Ectodermal cell (in vitro differentiated cells): Measurements from ENCODE around the gene GRM7.
"Not testable (repeated sequence)": the region's sequence is repeated elsewhere in the genome, so short reads cannot be mapped to it uniquely, and the experiment has no call there.

Source experiments
- H3K27ac ChIP-seq: 2 replicates; pipeline ENCODE4 v1.7.0; 2013; ENCODE audit warnings: mild to moderate bottlenecking, low read depth, low read length; ENCODE audit not compliant: insufficient read depth, poor library complexity, severe bottlenecking
- H3K27me3 ChIP-seq: 2 replicates; pipeline ENCODE4 v1.7.0; 2013; ENCODE audit warnings: mild to moderate bottlenecking, low read length; ENCODE audit not compliant: insufficient read depth, control insufficient read depth, poor library complexity, severe bottlenecking
- H3K36me3 ChIP-seq: one replicate; pipeline ENCODE4 v1.7.0; 2013; ENCODE audit warnings: low read length; ENCODE audit not compliant: control insufficient read depth, insufficient read depth
- H3K4me1 ChIP-seq: one replicate; pipeline ENCODE4 v1.7.0; 2013; ENCODE audit warnings: low read length; ENCODE audit not compliant: control insufficient read depth, insufficient read depth
- H3K4me3 ChIP-seq: 2 replicates; pipeline ENCODE4 v1.7.0; 2013; ENCODE audit warnings: low read depth, low read length, control low read depth; ENCODE audit not compliant: insufficient read depth
- H3K9me3 ChIP-seq: 2 replicates; pipeline ENCODE4 v1.7.0; 2013; ENCODE audit warnings: mild to moderate bottlenecking, low read length, moderate library complexity; ENCODE audit not compliant: control insufficient read depth
- WGBS, 2 experiments: methylation state at CpG; one replicate each; pipeline ENCODE4 v1.1.7; 2013; ENCODE audit warnings: missing lambda C conversion rate in 2 of 2; 5-methylcytosine and 5-hydroxymethylcytosine counted together

The GRM7 gene

DNA sequence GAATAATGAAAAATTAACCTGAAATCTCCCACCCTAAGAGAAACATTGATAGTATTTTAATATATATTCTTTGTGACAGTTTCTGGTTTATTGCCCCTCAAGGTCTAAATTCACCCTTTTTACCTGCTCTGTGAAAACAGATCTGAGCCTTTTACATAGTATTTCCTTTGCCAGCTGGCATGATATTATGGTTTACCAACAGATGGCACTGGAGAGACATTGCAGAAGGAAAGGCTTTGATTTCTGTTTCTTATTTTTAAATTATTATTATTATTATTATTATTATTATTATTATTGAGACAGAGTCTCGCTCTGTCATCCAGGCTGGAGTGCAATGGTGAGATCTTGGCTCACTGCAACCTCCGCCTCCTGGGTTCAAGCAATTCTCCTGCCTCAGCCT is 74.5 kb downstream of the GRM7 start:
- not testable (repeated sequence) for H3K27ac ChIP-seq, H3K4me3 ChIP-seq, H3K36me3 ChIP-seq, H3K9me3 ChIP-seq, H3K4me1 ChIP-seq, H3K27me3 ChIP-seq
- WGBS, 2 experiments = 78 to 95% methylated on average over 2 of the region's 2 CpGs

DNA sequence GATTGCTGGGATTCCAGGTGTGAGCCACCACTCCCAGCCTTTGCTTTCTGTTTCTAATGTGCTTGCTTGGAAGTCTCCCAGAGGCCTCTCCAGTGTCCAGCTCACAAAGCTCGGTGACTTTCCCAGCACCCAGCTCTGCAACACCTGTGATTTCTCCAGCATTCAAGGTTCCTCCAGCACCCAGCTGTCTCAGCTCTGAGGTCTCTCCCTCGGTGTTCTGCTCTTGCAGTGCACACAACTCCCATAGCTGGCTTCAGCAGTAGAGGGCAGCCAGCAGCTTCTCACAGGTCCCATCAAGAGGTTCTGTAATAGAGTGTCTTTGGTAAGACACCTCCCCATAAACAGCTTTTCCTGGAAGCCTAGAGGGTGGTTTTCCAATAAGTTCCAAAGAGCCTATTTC is 75.1 kb downstream of the GRM7 start:
- no peaks in the 10 kb centered on the region for H3K9me3 ChIP-seq
- H3K4me1 ChIP-seq = no peaks in the 10 kb centered on the region
- no peak overlapping the region for H3K4me3 ChIP-seq
- WGBS, 2 experiments = 92% methylated on average over 2 of the region's 2 CpGs
- H3K27ac ChIP-seq = no peak overlapping the region
- H3K27me3 ChIP-seq = no peaks in the 10 kb centered on the region
- H3K36me3 ChIP-seq = no peaks in the 10 kb centered on the region

DNA sequence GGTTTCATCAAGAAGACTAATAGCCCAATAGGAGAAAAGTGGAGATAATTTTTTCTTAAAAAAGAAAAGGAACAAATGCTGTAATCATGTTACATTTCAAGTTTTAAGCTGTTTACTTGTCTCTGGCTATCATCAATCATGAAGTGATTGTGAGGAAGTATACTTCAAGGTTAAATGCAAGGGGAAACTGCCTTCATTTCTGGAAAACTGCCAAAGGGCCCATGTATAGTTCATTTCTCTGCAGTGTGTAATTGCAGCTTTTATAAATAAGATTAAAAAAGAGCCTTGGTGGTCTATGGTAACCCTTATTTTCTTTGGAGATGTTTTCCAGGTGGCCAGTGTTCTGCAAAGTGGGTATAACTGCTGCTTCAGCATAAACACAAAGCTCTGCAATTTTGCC is 101.9 kb downstream of the GRM7 start:
- Histone ChIP-seq H3K27me3 (no peaks in the 10 kb centered on the region), H3K27ac (no peak overlapping the region), H3K4me1 (peaks cover 10% of the 10 kb centered on the region), H3K36me3 (no peaks in the 10 kb centered on the region), H3K4me3 (no peak overlapping the region), H3K9me3 (no peaks in the 10 kb centered on the region)

DNA sequence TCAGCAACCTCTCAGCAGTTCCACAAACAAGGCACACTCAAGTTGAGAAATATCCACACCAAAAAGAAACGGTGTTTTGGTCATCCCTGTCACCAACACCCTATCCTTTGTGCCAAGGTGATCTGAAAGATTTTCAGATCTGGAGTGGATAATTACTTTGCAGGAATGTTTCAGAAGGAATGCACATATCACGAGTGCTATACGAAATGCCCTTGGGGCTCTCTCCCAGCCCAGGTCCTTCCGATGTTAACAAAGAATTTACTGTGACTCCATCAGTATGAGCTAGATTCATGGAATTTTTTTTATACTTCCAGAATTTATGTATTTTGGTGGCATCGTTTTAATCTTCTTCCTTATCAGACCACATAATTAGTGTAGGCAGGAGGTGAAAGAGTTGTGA is 105.0 kb downstream of the GRM7 start:
- H3K36me3 ChIP-seq = no peaks in the 10 kb centered on the region
- no peak overlapping the region for H3K4me3 ChIP-seq
- WGBS, 2 experiments = 92 to 93% methylated on average over 4 to 5 of the region's 5 CpGs
- no peaks in the 10 kb centered on the region for H3K27me3 ChIP-seq
- H3K27ac ChIP-seq = no peak overlapping the region
- no peaks in the 10 kb centered on the region for H3K9me3 ChIP-seq
- peaks cover 10% of the 10 kb centered on the region for H3K4me1 ChIP-seq

DNA sequence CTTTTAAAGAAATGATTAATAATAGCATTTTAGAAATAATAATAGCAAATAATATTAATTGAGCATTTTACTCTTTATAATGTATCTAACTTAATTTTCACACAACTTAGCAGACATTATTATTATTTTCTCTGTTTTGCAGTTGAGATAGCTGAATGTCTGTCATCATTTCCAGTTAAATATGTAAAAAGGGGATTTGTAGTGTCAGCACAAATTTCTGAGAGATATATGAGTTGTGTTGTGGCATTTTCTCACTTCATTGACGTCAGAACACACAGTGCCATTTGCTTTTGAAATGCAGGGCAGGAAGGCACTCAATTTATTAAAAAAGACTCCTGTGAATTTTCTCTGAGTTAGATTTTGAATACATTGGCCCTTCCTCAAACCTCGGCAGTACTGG is 111.0 kb downstream of the GRM7 start:
- Histone ChIP-seq H3K4me1 (no peaks in the 10 kb centered on the region), H3K27ac (no peak overlapping the region), H3K27me3 (no peaks in the 10 kb centered on the region), H3K36me3 (no peaks in the 10 kb centered on the region), H3K4me3 (no peak overlapping the region), H3K9me3 (no peaks in the 10 kb centered on the region)
- WGBS, 2 experiments = 83 to 94% methylated on average over 2 of the region's 2 CpGs

DNA sequence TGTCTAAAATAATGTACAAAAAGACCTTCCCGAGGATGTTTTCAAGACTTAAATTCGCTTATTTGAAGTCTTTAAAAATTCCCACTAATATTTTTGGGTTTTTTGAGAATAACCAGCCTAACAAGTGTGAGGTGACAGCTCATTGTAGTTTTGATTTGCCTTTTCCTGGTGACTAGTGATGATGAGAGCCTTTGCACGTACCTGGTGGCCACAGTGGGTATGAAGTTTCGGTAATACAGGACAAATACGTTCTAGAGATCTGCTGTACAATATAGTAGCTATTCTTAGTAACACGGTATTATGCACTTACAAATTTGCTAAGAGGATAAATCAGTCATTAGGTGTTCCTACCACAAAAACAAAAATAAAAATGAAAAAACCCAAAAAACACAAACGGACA is 124.9 kb downstream of the GRM7 start:
- Histone ChIP-seq H3K4me1 (peaks cover 12% of the 10 kb centered on the region), H3K9me3 (no peaks in the 10 kb centered on the region), H3K27ac (no peak overlapping the region), H3K27me3 (no peaks in the 10 kb centered on the region), H3K36me3 (no peaks in the 10 kb centered on the region), H3K4me3 (no peak overlapping the region)
- WGBS, 2 experiments = 93 to 97% methylated on average over 6 to 7 of the region's 7 CpGs

DNA sequence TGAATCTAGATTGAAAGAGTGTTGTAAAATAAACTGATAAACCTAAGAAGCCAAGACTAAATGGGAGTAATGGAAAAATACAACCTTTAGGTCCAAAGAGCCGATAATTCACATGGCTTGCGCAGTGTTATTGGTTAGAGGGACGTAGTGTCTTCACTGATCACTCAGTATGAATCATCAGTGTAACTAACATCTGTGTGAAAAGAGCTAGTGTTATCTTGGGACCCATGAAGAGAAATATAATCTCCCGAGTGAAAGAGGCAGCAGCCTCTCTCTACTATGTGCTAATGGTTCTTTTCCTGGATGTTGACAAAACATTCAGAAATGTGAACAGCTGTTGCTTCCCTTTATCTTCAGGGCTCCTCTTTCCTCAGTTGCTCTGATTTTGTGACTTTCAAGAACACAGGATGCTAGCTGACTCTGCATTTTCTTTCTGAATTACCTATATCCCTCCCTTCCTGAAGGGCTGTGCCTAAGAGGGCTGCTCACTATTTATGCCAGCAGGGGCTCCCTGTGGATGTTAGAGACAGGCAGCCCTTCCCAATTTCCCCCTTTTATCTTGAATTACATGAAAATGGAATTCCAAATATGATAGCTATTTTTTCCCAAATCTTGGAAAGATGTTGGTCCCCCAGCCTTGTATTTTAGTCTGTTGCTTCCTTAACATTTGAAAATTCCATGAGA is 128.8 kb downstream of the GRM7 start:
- Histone ChIP-seq H3K27ac (no peak overlapping the region), H3K4me3 (no peak overlapping the region)
- 84 to 92% methylated on average over 4 of the region's 4 CpGs for WGBS, 2 experiments

DNA sequence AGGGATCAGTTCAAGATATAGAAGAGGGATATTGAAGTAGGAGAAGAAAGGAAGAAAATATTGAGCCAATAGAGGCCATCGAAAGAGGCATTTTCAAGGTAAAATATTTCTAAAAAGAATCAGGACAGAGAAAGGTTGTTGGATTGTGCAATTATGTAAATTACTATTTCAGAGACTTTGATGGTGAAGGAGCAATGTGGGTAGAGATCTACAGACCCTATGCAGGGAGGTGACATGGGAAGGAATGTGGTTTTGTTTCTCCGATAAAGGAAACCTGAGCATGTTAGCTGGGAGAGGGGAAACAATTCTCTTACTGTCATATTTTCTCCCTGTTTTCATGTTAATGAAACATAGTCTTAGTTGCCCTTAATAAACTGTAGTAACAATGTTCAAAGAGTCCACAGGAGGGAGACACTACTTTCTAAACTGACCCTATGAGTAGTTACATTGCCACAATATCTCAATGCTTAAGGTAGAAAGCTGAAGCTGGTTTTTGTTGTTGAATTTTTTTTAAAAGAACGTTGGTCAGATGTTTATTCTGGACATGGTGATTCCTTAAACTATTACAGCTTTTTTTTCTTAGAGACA is 133.3 kb downstream of the GRM7 start:
- Histone ChIP-seq H3K27ac (no peak overlapping the region), H3K9me3 (no peaks in the 10 kb centered on the region), H3K4me1 (peaks cover 14% of the 10 kb centered on the region), H3K4me3 (no peak overlapping the region), H3K36me3 (no peaks in the 10 kb centered on the region), H3K27me3 (no peaks in the 10 kb centered on the region)
- 80 to 97% methylated on average over 1 to 3 of the region's 3 CpGs for WGBS, 2 experiments

More for the DNA sequence above, 128.8 kb downstream of the GRM7 start:
- Histone ChIP-seq H3K9me3 (no peaks in the 10 kb centered on the region), H3K4me1 (peaks cover 14% of the 10 kb centered on the region), H3K36me3 (no peaks in the 10 kb centered on the region), H3K27me3 (no peaks in the 10 kb centered on the region)

DNA sequence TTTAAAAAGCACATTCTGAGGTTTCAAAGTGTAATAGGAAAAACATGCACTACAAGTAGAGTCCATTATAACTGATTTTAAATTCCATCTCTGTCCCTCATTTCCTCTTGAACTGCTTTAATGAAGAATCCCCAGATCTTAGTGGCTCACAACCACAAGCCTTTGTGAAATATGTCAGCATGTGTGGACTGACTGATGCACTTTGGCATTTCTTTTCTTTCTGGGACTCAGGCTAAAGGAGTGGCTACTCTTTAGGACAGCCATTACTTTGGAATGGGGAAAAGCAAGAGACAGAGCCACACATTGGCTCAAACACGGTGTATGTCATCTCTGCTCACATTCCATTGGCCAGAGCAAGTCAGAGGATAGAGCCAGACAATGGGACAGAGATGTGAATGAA is 139.6 kb downstream of the GRM7 start:
- WGBS, 2 experiments = 81 to 98% methylated on average over 1 of the region's 1 CpG
- no peaks in the 10 kb centered on the region for H3K9me3 ChIP-seq
- no peaks in the 10 kb centered on the region for H3K36me3 ChIP-seq

DNA sequence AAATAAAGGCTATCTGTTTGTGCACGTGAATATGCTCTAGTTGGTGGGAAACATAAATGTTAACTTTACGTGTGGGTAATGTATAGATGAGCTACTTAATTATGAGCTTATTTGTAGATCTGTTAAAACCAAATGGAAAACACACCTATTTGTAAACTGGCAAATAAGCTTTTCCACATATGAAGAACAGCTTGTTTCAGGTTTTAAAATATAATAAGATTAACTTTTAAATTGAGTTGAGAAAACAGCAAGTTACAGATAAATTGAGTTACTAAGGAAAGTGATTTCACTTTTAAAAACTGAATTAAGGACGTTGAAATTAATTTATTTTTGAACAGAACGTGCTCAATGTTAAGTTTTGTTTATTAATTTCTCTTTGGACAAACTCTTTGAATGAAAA is 140.5 kb downstream of the GRM7 start:
- H3K36me3 ChIP-seq = no peaks in the 10 kb centered on the region
- 85 to 88% methylated on average over 3 to 4 of the region's 4 CpGs for WGBS, 2 experiments
- no peaks in the 10 kb centered on the region for H3K4me1 ChIP-seq
- H3K27me3 ChIP-seq = no peaks in the 10 kb centered on the region
- H3K27ac ChIP-seq = no peak overlapping the region
- H3K4me3 ChIP-seq = no peak overlapping the region
- no peaks in the 10 kb centered on the region for H3K9me3 ChIP-seq

More for the DNA sequence above, 139.6 kb downstream of the GRM7 start:
- no peaks in the 10 kb centered on the region for H3K27me3 ChIP-seq
- no peaks in the 10 kb centered on the region for H3K4me1 ChIP-seq
- H3K27ac ChIP-seq = no peak overlapping the region
- no peak overlapping the region for H3K4me3 ChIP-seq
